Mammary epithelial cell (primary cell): ENCODE results near the gene GPR84.
A peak's percentile ranks its signal among the peaks of the same experiment; 100 is the strongest.

Source experiments
- EZH2 ChIP-seq: IDR thresholded peaks from 2 replicates; pipeline ENCODE4 v1.6.1; 2012; ENCODE audit warnings: low read length, inconsistent platforms, borderline replicate concordance
- TF ChIP-seq, protein P1 (sequence below), 2 donors: IDR thresholded peaks in 1 of 2; conservative IDR thresholded peaks in 1 of 2; 2 replicates each; pipeline ENCODE4 v1.5.1; 2011 to 2012; ENCODE audit warnings: inconsistent platforms in 2 of 2, low read length in 2 of 2, mild to moderate bottlenecking in 2 of 2, control low read depth in 1 of 2, low read depth in 1 of 2; ENCODE audit not compliant: insufficient read depth in 1 of 2; ENCODE audit errors: extremely low read depth in 1 of 2

DNA sequence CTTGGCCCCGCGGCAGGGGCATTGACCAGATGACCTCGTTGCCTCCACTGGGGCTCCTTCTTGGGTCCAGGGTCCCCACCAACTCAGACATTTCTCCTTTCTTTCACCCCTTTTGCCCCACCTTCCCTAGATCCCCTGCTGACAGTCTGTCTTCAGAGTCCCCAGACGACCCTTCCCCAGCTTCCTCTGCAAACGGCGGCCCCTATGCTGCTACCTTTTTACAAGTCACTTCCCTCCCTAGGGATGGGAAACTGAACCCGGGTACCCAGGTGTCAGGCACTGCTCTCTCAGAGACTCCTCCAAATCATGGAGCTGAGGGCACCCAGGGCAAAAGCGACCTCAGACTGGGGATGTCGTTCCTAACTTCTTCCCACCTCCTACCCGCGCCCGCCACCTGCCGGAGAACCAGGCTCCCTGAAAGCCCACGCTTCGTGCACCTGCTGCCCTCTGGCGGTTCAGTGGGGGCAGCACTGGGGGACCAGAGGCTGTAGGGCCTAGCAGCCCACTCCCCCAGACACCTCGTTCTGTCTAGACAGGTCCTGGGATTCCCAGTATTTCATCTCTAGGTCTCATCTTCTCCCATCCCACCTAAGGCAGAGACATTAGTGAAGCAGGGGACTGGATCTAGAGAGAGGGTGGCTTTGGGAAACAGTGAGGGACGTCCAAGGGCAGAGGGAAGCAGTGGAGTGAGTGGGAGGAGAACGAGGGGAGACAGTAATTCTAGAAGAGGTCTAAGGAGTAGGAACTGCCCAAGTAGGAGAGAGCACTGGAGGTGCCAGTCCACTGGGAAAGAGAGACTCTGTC, 15.3 kb upstream of the GPR84 start:
- TF ChIP-seq EZH2, result no peak
- TF ChIP-seq, protein P1, sequence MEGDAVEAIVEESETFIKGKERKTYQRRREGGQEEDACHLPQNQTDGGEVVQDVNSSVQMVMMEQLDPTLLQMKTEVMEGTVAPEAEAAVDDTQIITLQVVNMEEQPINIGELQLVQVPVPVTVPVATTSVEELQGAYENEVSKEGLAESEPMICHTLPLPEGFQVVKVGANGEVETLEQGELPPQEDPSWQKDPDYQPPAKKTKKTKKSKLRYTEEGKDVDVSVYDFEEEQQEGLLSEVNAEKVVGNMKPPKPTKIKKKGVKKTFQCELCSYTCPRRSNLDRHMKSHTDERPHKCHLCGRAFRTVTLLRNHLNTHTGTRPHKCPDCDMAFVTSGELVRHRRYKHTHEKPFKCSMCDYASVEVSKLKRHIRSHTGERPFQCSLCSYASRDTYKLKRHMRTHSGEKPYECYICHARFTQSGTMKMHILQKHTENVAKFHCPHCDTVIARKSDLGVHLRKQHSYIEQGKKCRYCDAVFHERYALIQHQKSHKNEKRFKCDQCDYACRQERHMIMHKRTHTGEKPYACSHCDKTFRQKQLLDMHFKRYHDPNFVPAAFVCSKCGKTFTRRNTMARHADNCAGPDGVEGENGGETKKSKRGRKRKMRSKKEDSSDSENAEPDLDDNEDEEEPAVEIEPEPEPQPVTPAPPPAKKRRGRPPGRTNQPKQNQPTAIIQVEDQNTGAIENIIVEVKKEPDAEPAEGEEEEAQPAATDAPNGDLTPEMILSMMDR (conservative IDR thresholded peaks at IDR 0.05 in 1 of 2, IDR thresholded peaks at IDR 0.05 in 1 of 2; ENCODE audit: extremely low read depth in 1 of 2, insufficient read depth in 1 of 2, low read depth in 1 of 2, low read length in 2 of 2), result peak; percentile 100
